ENCODE data around the gene KCNJ2. TPM values are rescaled to one million over a fixed set of nuclear protein-coding genes. Genes with fewer than 3 reads are reported as not detected.

The KCNJ2 gene
- not detected in 2 replicates for total RNA-seq

GRCh38 chr17:70168977-70169708 is at the start of gene KCNJ2:
Gene KCNJ2 (plus strand): TSS chr17:70169532. CDS start chr17:70175040, 5,508 bp downstream.
- peaks cover 13% of the 10 kb centered on the region for H3K4me1 Mint-ChIP-seq
- no peaks in the 10 kb centered on the region for H3K9me3 Mint-ChIP-seq
- DNase-seq: peak; percentile 91
- intact Hi-C loops (cut with micrococcal nuclease): loop anchor here (2.0 kb wide), 3 partner anchors 32 to 600 kb away; no protein-coding TSS in a partner anchor
- peaks cover 61% of the 10 kb centered on the region for H3K27me3 Mint-ChIP-seq
- H3K36me3 Mint-ChIP-seq (ENCODE audit: low read depth): no peaks in the 10 kb centered on the region
- no peak within 1 kb of the TSS for H3K27ac Mint-ChIP-seq
- H3K4me3 Mint-ChIP-seq: peak within 1 kb of the TSS; percentile 71

GRCh38 chr17:70119545-70119944 is 49.8 kb upstream of the KCNJ2 start:
- DNase-seq: no peak
- Mint-ChIP-seq H3K27me3 (no peaks in the 10 kb centered on the region), H3K4me1 (no peaks in the 10 kb centered on the region), H3K4me3 (no peak overlapping the region), H3K27ac (no peak overlapping the region), H3K36me3 (ENCODE audit: low read depth) (no peaks in the 10 kb centered on the region), H3K9me3 (peaks cover 4% of the 10 kb centered on the region)
- intact Hi-C loops (cut with micrococcal nuclease): no loop called here

GRCh38 chr17:70119983-70120382 is 49.3 kb upstream of the KCNJ2 start:
- H3K36me3 Mint-ChIP-seq (ENCODE audit: low read depth): no peaks in the 10 kb centered on the region
- H3K27ac Mint-ChIP-seq: no peak overlapping the region
- no peak overlapping the region for H3K4me3 Mint-ChIP-seq
- no peaks in the 10 kb centered on the region for H3K27me3 Mint-ChIP-seq
- no peaks in the 10 kb centered on the region for H3K4me1 Mint-ChIP-seq
- intact Hi-C loops (cut with micrococcal nuclease): no loop called here
- DNase-seq: no peak
- peaks cover 4% of the 10 kb centered on the region for H3K9me3 Mint-ChIP-seq

- Mint-ChIP-seq H3K36me3 (ENCODE audit: low read depth) (no peaks in the 10 kb centered on the region), H3K9me3 (peaks cover 4% of the 10 kb centered on the region), H3K27ac (no peak overlapping the region), H3K27me3 (no peaks in the 10 kb centered on the region), H3K4me3 (no peak overlapping the region), H3K4me1 (no peaks in the 10 kb centered on the region)
- DNase-seq: no peak
- intact Hi-C loops (cut with micrococcal nuclease): no loop called here
Measured at GRCh38 chr17:70120425-70120824, 48.9 kb upstream of the KCNJ2 start.

- Mint-ChIP-seq H3K9me3 (peaks cover 4% of the 10 kb centered on the region), H3K36me3 (ENCODE audit: low read depth) (no peaks in the 10 kb centered on the region), H3K4me1 (no peaks in the 10 kb centered on the region), H3K4me3 (no peak overlapping the region), H3K27me3 (no peaks in the 10 kb centered on the region), H3K27ac (no peak overlapping the region)
- no peak for DNase-seq
- intact Hi-C loops (cut with micrococcal nuclease): no loop called here
Measured at GRCh38 chr17:70121126-70121525, 48.2 kb upstream of the KCNJ2 start.

- Mint-ChIP-seq H3K4me3 (no peak overlapping the region), H3K9me3 (peaks cover 4% of the 10 kb centered on the region)
- intact Hi-C loops (cut with micrococcal nuclease): no loop called here
Measured at GRCh38 chr17:70123193-70123592, 46.1 kb upstream of the KCNJ2 start.

GRCh38 chr17:70124723-70125122 is 44.6 kb upstream of the KCNJ2 start:
- Mint-ChIP-seq H3K27me3 (no peaks in the 10 kb centered on the region), H3K4me3 (no peak overlapping the region), H3K27ac (no peak overlapping the region), H3K36me3 (ENCODE audit: low read depth) (no peaks in the 10 kb centered on the region), H3K9me3 (peaks cover 4% of the 10 kb centered on the region), H3K4me1 (no peaks in the 10 kb centered on the region)
- intact Hi-C loops (cut with micrococcal nuclease): no loop called here
- DNase-seq: no peak

More at GRCh38 chr17:70123193-70123592, 46.1 kb upstream of the KCNJ2 start:
- no peak for DNase-seq
- H3K27ac Mint-ChIP-seq: no peak overlapping the region
- H3K27me3 Mint-ChIP-seq: no peaks in the 10 kb centered on the region
- H3K36me3 Mint-ChIP-seq (ENCODE audit: low read depth): no peaks in the 10 kb centered on the region
- no peaks in the 10 kb centered on the region for H3K4me1 Mint-ChIP-seq

GRCh38 chr17:70127221-70127873 is 42.0 kb upstream of the KCNJ2 start:
- H3K36me3 Mint-ChIP-seq (ENCODE audit: low read depth): no peaks in the 10 kb centered on the region
- DNase-seq: no peak
- H3K27ac Mint-ChIP-seq: no peak overlapping the region
- no peaks in the 10 kb centered on the region for H3K4me1 Mint-ChIP-seq
- intact Hi-C loops (cut with micrococcal nuclease): no loop called here
- H3K9me3 Mint-ChIP-seq: peaks cover 6% of the 10 kb centered on the region
- H3K27me3 Mint-ChIP-seq: no peaks in the 10 kb centered on the region
- H3K4me3 Mint-ChIP-seq: no peak overlapping the region

- H3K4me1 Mint-ChIP-seq: no peaks in the 10 kb centered on the region
- H3K27me3 Mint-ChIP-seq: no peaks in the 10 kb centered on the region
- peaks cover 9% of the 10 kb centered on the region for H3K9me3 Mint-ChIP-seq
- no peak overlapping the region for H3K4me3 Mint-ChIP-seq
- intact Hi-C loops (cut with micrococcal nuclease): no loop called here
- DNase-seq: no peak
- no peaks in the 10 kb centered on the region for H3K36me3 Mint-ChIP-seq (ENCODE audit: low read depth)
- no peak overlapping the region for H3K27ac Mint-ChIP-seq
Measured at GRCh38 chr17:70128727-70129238, 40.5 kb upstream of the KCNJ2 start.

- no peak overlapping the region for H3K4me3 Mint-ChIP-seq
- peaks cover 1% of the 10 kb centered on the region for H3K27me3 Mint-ChIP-seq
- peaks cover 9% of the 10 kb centered on the region for H3K9me3 Mint-ChIP-seq
- intact Hi-C loops (cut with micrococcal nuclease): no loop called here
- no peak overlapping the region for H3K27ac Mint-ChIP-seq
- no peak for DNase-seq
- no peaks in the 10 kb centered on the region for H3K36me3 Mint-ChIP-seq (ENCODE audit: low read depth)
- no peaks in the 10 kb centered on the region for H3K4me1 Mint-ChIP-seq
Measured at GRCh38 chr17:70130289-70130688, 39.0 kb upstream of the KCNJ2 start.

GRCh38 chr17:70132505-70132904 is 36.8 kb upstream of the KCNJ2 start:
- no peak overlapping the region for H3K4me3 Mint-ChIP-seq
- H3K9me3 Mint-ChIP-seq: peaks cover 9% of the 10 kb centered on the region
- intact Hi-C loops (cut with micrococcal nuclease): no loop called here

GRCh38 chr17:70134042-70134441 is 35.3 kb upstream of the KCNJ2 start:
- Mint-ChIP-seq H3K27me3 (peaks cover 4% of the 10 kb centered on the region), H3K9me3 (peaks cover 6% of the 10 kb centered on the region)
- DNase-seq: no peak

More at GRCh38 chr17:70132505-70132904, 36.8 kb upstream of the KCNJ2 start:
- Mint-ChIP-seq H3K27ac (no peak overlapping the region), H3K36me3 (ENCODE audit: low read depth) (no peaks in the 10 kb centered on the region), H3K27me3 (peaks cover 2% of the 10 kb centered on the region), H3K4me1 (peaks cover 8% of the 10 kb centered on the region)
- DNase-seq: no peak

GRCh38 chr17:70134777-70135176 is 34.6 kb upstream of the KCNJ2 start:
- peaks cover 6% of the 10 kb centered on the region for H3K9me3 Mint-ChIP-seq
- intact Hi-C loops (cut with micrococcal nuclease): no loop called here
- peaks cover 11% of the 10 kb centered on the region for H3K4me1 Mint-ChIP-seq
- DNase-seq: no peak
- H3K27me3 Mint-ChIP-seq: peaks cover 4% of the 10 kb centered on the region
- no peak overlapping the region for H3K27ac Mint-ChIP-seq
- no peak overlapping the region for H3K4me3 Mint-ChIP-seq
- H3K36me3 Mint-ChIP-seq (ENCODE audit: low read depth): no peaks in the 10 kb centered on the region

More at GRCh38 chr17:70134042-70134441, 35.3 kb upstream of the KCNJ2 start:
- Mint-ChIP-seq H3K27ac (no peak overlapping the region), H3K36me3 (ENCODE audit: low read depth) (no peaks in the 10 kb centered on the region), H3K4me1 (peaks cover 11% of the 10 kb centered on the region), H3K4me3 (no peak overlapping the region)
- intact Hi-C loops (cut with micrococcal nuclease): no loop called here

- DNase-seq: no peak
- H3K4me3 Mint-ChIP-seq: no peak overlapping the region
- intact Hi-C loops (cut with micrococcal nuclease): loop anchor here (2.0 kb wide), 1 partner anchor 33 kb away; the partner anchor contains the start of gene KCNJ2
- no peak overlapping the region for H3K27ac Mint-ChIP-seq
- H3K4me1 Mint-ChIP-seq: peaks cover 11% of the 10 kb centered on the region
- no peaks in the 10 kb centered on the region for H3K36me3 Mint-ChIP-seq (ENCODE audit: low read depth)
- H3K27me3 Mint-ChIP-seq: peaks cover 4% of the 10 kb centered on the region
- peaks cover 6% of the 10 kb centered on the region for H3K9me3 Mint-ChIP-seq
Measured at GRCh38 chr17:70136131-70136530, 33.2 kb upstream of the KCNJ2 start.
